Neural cell (in vitro differentiated cells): ENCODE measurements around the gene NCK2. TPM values are rescaled to one million over a fixed set of nuclear protein-coding genes. Genes with fewer than 3 reads are reported as not detected.

Source experiments
- H2AFZ ChIP-seq: fragments of 200-600, 300-800 bp; sonication (generic), shearing (Covaris generic); 2 replicates; pipeline ENCODE4 v1.6.0; 2014; ENCODE audit warnings: low read depth, mild to moderate bottlenecking, antibody characterized with exemption, low read length, moderate library complexity
- H3F3A ChIP-seq: fragments of 200-600 bp; shearing (Covaris generic); 2 replicates; pipeline ENCODE4 v1.6.1; 2016; ENCODE audit warnings: mild to moderate bottlenecking, moderate library complexity, mixed read lengths, antibody characterized with exemption, low read length; ENCODE audit not compliant: insufficient read depth, poor library complexity, severe bottlenecking
- H3K27ac ChIP-seq: fragments of 200-600, 300-800 bp; sonication (generic), shearing (Covaris generic); 2 replicates; pipeline ENCODE4 v1.5.1; 2014; ENCODE audit warnings: mild to moderate bottlenecking, low read length, moderate library complexity
- H3K27me3 ChIP-seq: fragments of 300-800, 200-600 bp; sonication (generic), shearing (Covaris generic); 2 replicates; pipeline ENCODE4 v1.6.0; 2014; ENCODE audit warnings: mild to moderate bottlenecking, low read depth, low read length, moderate library complexity; ENCODE audit not compliant: insufficient read depth
- H3K36me3 ChIP-seq: fragments of 300-800, 200-600 bp; sonication (generic), shearing (Covaris generic); 2 replicates; pipeline ENCODE4 v1.5.1; 2014; ENCODE audit warnings: mild to moderate bottlenecking, antibody characterized with exemption, low read length, moderate library complexity; ENCODE audit not compliant: insufficient read depth
- H3K4me2 ChIP-seq: fragments of 300-800, 200-600 bp; sonication (generic), shearing (Covaris generic); 2 replicates; pipeline ENCODE4 v1.6.0; 2014; ENCODE audit warnings: mild to moderate bottlenecking, low read length
- H3K4me3 ChIP-seq: fragments of 300-800, 200-600 bp; sonication (generic), shearing (Covaris generic); 2 replicates; pipeline ENCODE4 v1.5.1; 2014; ENCODE audit warnings: mild to moderate bottlenecking, low read length, moderate library complexity
- H3K79me2 ChIP-seq: fragments of 200-600 bp; shearing (Covaris generic); replicated peaks from 2 replicates; pipeline ENCODE4 v1.6.0; 2014; ENCODE audit warnings: mild to moderate bottlenecking, low read length, moderate library complexity; ENCODE audit not compliant: insufficient read depth
- H3K9ac ChIP-seq: fragments of 300-800, 200-600 bp; sonication (generic), shearing (Covaris generic); 2 replicates; pipeline ENCODE4 v1.6.1; 2016; ENCODE audit warnings: mild to moderate bottlenecking, low read length, mixed read lengths
- H3K9me2 ChIP-seq: fragments of 200-600 bp; shearing (Covaris generic); 2 replicates; pipeline ENCODE4 v1.6.1; 2016; ENCODE audit warnings: mild to moderate bottlenecking, low read length, mixed read lengths; ENCODE audit not compliant: insufficient read depth
- H3K9me3 ChIP-seq: fragments of 200-600, 300-800 bp; sonication (generic), shearing (Covaris generic); 2 replicates; pipeline ENCODE4 v1.6.1; 2016; ENCODE audit warnings: mild to moderate bottlenecking, mixed run types, low read length, moderate library complexity, mixed read lengths
- H4K20me1 ChIP-seq: fragments of 200-600 bp; shearing (Covaris generic); 2 replicates; pipeline ENCODE4 v1.6.1; 2016; ENCODE audit warnings: mild to moderate bottlenecking, mixed run types; ENCODE audit not compliant: insufficient read depth
- EP300 ChIP-seq: fragments of 450-650 bp; conservative IDR thresholded peaks from 2 replicates; pipeline ENCODE4 v1.6.1; 2014; ENCODE audit warnings: antibody characterized with exemption, mild to moderate bottlenecking, moderate library complexity; ENCODE audit not compliant: poor library complexity, severe bottlenecking
- EZH2 ChIP-seq: fragments of 200-600, 300-800 bp; shearing (Covaris generic), sonication (generic); IDR thresholded peaks from 2 replicates; pipeline ENCODE4 v1.6.1; 2014; ENCODE audit warnings: antibody characterized with exemption, low read length, borderline replicate concordance, mild to moderate bottlenecking; ENCODE audit not compliant: insufficient read depth, poor library complexity, severe bottlenecking
- MXI1 ChIP-seq: fragments of 450-650 bp; conservative IDR thresholded peaks from 2 replicates; pipeline ENCODE4 v1.6.1; 2014; ENCODE audit warnings: antibody characterized with exemption, mild to moderate bottlenecking; ENCODE audit not compliant: poor library complexity, severe bottlenecking
- POLR2AphosphoS5 ChIP-seq: IDR thresholded peaks from 2 replicates; pipeline ENCODE4 v1.6.1; 2012
- RAD21 ChIP-seq: fragments of 450-650 bp; conservative IDR thresholded peaks from 2 replicates; pipeline ENCODE4 v1.6.1; 2014; ENCODE audit warnings: antibody characterized with exemption, mild to moderate bottlenecking, moderate library complexity
- SMC3 ChIP-seq: fragments of 450-650 bp; conservative IDR thresholded peaks from 2 replicates; pipeline ENCODE4 v1.6.1; 2014; ENCODE audit warnings: antibody characterized with exemption, mild to moderate bottlenecking, moderate library complexity; ENCODE audit not compliant: poor library complexity
- TAF1 ChIP-seq: IDR thresholded peaks from 2 replicates; pipeline ENCODE4 v1.6.1; 2012; ENCODE audit warnings: low read depth
- polyA plus RNA-seq: library from polyadenylated mRNA; depleted of rRNA; stranded (reverse); fragments of >200 nt; gene quantifications from 2 replicates; pipeline ENCODE4 v1.2.3, GENCODE V29; 2014
- TF ChIP-seq, protein P1 (sequence below): fragments of 450-650 bp; IDR thresholded peaks from 2 replicates; pipeline ENCODE4 v1.5.1; 2014; ENCODE audit warnings: antibody characterized with exemption, mild to moderate bottlenecking, moderate library complexity; ENCODE audit not compliant: poor library complexity, severe bottlenecking
- TF ChIP-seq, protein P2 (sequence below): IDR thresholded peaks from 2 replicates; pipeline ENCODE4 v1.6.1; 2012; ENCODE audit warnings: borderline replicate concordance

The NCK2 gene
- polyA plus RNA-seq, 1 donor from 2014 or later = 49.4 TPM

DNA sequence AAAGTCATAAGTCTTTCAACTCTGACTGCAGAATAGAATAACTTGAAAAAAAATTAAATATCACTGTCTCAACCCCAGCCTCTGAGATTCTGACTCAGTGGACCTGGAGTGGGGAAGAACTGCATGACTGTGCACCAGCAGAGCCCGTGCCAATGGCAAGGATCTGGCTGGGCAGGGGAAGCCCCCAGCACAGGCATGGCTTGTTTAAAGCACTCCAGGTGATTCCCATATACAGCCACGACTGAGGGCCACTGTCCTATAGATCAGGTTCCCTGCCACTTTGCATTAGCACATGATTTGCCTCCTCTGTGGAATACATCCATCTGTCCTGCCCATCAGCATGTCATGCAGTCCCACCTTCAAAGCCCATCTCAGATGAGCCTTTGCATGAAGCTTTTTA lies 45.9 kb upstream of the NCK2 start:
- TF ChIP-seq POLR2AphosphoS5 (no peak), SMC3 (no peak), RAD21 (no peak), EP300 (no peak), EZH2 (no peak), TAF1 (no peak), MXI1 (no peak)
- TF ChIP-seq, protein P1, sequence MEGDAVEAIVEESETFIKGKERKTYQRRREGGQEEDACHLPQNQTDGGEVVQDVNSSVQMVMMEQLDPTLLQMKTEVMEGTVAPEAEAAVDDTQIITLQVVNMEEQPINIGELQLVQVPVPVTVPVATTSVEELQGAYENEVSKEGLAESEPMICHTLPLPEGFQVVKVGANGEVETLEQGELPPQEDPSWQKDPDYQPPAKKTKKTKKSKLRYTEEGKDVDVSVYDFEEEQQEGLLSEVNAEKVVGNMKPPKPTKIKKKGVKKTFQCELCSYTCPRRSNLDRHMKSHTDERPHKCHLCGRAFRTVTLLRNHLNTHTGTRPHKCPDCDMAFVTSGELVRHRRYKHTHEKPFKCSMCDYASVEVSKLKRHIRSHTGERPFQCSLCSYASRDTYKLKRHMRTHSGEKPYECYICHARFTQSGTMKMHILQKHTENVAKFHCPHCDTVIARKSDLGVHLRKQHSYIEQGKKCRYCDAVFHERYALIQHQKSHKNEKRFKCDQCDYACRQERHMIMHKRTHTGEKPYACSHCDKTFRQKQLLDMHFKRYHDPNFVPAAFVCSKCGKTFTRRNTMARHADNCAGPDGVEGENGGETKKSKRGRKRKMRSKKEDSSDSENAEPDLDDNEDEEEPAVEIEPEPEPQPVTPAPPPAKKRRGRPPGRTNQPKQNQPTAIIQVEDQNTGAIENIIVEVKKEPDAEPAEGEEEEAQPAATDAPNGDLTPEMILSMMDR = no peak
- TF ChIP-seq, protein P2, sequence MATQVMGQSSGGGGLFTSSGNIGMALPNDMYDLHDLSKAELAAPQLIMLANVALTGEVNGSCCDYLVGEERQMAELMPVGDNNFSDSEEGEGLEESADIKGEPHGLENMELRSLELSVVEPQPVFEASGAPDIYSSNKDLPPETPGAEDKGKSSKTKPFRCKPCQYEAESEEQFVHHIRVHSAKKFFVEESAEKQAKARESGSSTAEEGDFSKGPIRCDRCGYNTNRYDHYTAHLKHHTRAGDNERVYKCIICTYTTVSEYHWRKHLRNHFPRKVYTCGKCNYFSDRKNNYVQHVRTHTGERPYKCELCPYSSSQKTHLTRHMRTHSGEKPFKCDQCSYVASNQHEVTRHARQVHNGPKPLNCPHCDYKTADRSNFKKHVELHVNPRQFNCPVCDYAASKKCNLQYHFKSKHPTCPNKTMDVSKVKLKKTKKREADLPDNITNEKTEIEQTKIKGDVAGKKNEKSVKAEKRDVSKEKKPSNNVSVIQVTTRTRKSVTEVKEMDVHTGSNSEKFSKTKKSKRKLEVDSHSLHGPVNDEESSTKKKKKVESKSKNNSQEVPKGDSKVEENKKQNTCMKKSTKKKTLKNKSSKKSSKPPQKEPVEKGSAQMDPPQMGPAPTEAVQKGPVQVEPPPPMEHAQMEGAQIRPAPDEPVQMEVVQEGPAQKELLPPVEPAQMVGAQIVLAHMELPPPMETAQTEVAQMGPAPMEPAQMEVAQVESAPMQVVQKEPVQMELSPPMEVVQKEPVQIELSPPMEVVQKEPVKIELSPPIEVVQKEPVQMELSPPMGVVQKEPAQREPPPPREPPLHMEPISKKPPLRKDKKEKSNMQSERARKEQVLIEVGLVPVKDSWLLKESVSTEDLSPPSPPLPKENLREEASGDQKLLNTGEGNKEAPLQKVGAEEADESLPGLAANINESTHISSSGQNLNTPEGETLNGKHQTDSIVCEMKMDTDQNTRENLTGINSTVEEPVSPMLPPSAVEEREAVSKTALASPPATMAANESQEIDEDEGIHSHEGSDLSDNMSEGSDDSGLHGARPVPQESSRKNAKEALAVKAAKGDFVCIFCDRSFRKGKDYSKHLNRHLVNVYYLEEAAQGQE = no peak
- no peaks in the 10 kb centered on the region for H3K9me2 ChIP-seq

DNA sequence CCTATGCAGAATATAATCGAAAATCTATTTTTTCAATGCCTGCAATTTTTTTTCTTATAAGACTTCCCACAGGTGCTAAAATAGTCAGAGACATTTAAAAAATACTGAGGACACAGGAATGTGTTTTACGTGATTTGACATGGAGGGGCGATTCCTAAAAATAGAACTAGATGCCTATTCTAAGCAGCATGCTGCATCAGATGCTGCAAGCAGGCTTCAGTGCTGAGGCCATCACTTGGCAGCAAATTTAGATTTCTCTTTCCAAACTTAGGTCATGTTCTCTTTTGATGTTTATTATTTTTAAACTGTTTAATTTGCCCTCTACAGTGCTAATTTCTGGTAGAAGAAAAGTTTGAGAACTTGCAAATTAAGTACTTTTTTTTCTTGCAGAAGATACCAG lies 43.7 kb upstream of the NCK2 start:
- no peak overlapping the region for H3K4me3 ChIP-seq
- TF ChIP-seq EP300 (no peak), POLR2AphosphoS5 (no peak), SMC3 (no peak), TAF1 (no peak), EZH2 (no peak), RAD21 (no peak), MXI1 (no peak)
- TF ChIP-seq, protein P1 = no peak
- TF ChIP-seq, protein P2 = no peak
- no peaks in the 10 kb centered on the region for H3K36me3 ChIP-seq
- no peaks in the 10 kb centered on the region for H3K9me3 ChIP-seq
- H3K4me2 ChIP-seq = no peak overlapping the region
- no peak overlapping the region for H2AFZ ChIP-seq
- no peak overlapping the region for H3K9ac ChIP-seq
- H3K9me2 ChIP-seq = no peaks in the 10 kb centered on the region
- no peaks in the 10 kb centered on the region for H3K27me3 ChIP-seq
- H3K27ac ChIP-seq = no peak overlapping the region
- no peaks in the 10 kb centered on the region for H3F3A ChIP-seq
- no peaks in the 10 kb centered on the region for H4K20me1 ChIP-seq
- no peaks in the 10 kb centered on the region for H3K79me2 ChIP-seq

More for the DNA sequence above, 45.9 kb upstream of the NCK2 start:
- H3F3A ChIP-seq = no peaks in the 10 kb centered on the region
- no peak overlapping the region for H3K27ac ChIP-seq
- no peak overlapping the region for H3K4me2 ChIP-seq
- no peaks in the 10 kb centered on the region for H3K79me2 ChIP-seq
- no peaks in the 10 kb centered on the region for H3K36me3 ChIP-seq
- H2AFZ ChIP-seq = no peak overlapping the region
- H3K27me3 ChIP-seq = no peaks in the 10 kb centered on the region
- H3K4me3 ChIP-seq = no peak overlapping the region
- no peaks in the 10 kb centered on the region for H3K9me3 ChIP-seq
- no peaks in the 10 kb centered on the region for H4K20me1 ChIP-seq
- no peak overlapping the region for H3K9ac ChIP-seq
